Neural progenitor cell (in vitro differentiated cells): ENCODE data around the gene PPA1.

ENCODE experiments used
- EZH2 ChIP-seq: fragments of 200-600 bp; sonication (generic); IDR thresholded peaks from 2 replicates; pipeline ENCODE4 v1.6.1; 2017; ENCODE audit warnings: antibody characterized with exemption, mild to moderate bottlenecking, moderate library complexity
- TF ChIP-seq, protein P1 (sequence below): fragments of 200-600 bp; sonication (generic); IDR thresholded peaks from 2 replicates; pipeline ENCODE4 v1.5.1; 2017; ENCODE audit warnings: antibody characterized with exemption, mild to moderate bottlenecking

DNA sequence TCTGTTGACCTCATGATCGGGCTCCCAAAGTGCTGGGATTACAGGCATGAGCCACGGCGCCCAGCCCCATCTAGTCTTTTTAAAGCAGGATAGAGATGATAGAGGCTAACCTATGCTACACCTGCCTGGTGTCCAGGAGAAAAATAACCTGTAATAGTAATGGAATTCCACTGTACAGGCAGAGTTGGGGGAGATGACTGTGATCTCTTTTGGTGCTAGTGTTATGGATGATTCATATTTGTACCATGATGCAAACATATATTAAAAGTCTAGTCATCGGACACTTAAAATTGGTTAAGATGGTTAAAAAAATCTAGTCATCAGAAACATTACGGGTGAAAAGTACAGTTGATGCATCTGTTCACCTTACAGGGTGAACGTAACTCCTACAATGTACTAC, 56.8 kb downstream of the PPA1 start:
- TF ChIP-seq, protein P1, sequence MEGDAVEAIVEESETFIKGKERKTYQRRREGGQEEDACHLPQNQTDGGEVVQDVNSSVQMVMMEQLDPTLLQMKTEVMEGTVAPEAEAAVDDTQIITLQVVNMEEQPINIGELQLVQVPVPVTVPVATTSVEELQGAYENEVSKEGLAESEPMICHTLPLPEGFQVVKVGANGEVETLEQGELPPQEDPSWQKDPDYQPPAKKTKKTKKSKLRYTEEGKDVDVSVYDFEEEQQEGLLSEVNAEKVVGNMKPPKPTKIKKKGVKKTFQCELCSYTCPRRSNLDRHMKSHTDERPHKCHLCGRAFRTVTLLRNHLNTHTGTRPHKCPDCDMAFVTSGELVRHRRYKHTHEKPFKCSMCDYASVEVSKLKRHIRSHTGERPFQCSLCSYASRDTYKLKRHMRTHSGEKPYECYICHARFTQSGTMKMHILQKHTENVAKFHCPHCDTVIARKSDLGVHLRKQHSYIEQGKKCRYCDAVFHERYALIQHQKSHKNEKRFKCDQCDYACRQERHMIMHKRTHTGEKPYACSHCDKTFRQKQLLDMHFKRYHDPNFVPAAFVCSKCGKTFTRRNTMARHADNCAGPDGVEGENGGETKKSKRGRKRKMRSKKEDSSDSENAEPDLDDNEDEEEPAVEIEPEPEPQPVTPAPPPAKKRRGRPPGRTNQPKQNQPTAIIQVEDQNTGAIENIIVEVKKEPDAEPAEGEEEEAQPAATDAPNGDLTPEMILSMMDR, result no peak
- no peak for TF ChIP-seq EZH2
